D721Med (cell line): ENCODE data around the gene AGT.
"Not testable (repeated sequence)": the region's sequence is repeated elsewhere in the genome, so short reads cannot be mapped to it uniquely, and the experiment has no call there.

Experiments
- DNase-seq: peaks from one replicate; pipeline ENCODE4 v3.0.0; 2011; ENCODE audit warnings: low spot score; ENCODE audit not compliant: insufficient read length
- FAIRE-seq: peaks from 2 replicates; lab custom pipeline; 2011; peaks lifted over from hg19 to GRCh38; lab: Jason Lieb, UNC
- CTCF ChIP-seq: IDR thresholded peaks from 2 replicates; pipeline ENCODE4 v1.5.1; 2012; ENCODE audit warnings: mild to moderate bottlenecking, control low read depth; ENCODE audit not compliant: insufficient read depth; ENCODE audit errors: missing control alignments

AGT gene

GRCh38 chr1:230725256-230726012 lies 11.5 kb upstream of the AGT start:
- DNase-seq (no peak), FAIRE-seq (no peak)
- no peak for TF ChIP-seq CTCF

GRCh38 chr1:230721849-230722522 lies 8.1 kb upstream of the AGT start:
- not testable (repeated sequence) for FAIRE-seq, DNase-seq

GRCh38 chr1:230717251-230717650 lies 3.3 kb upstream of the AGT start:
- FAIRE-seq (no peak), DNase-seq (no peak)
- no peak for TF ChIP-seq CTCF

GRCh38 chr1:230716453-230716852 lies 2.5 kb upstream of the AGT start:
- not testable (repeated sequence) for FAIRE-seq, DNase-seq

GRCh38 chr1:230715510-230715909 lies 1.6 kb upstream of the AGT start:
- FAIRE-seq (no peak), DNase-seq (no peak)
- no peak for TF ChIP-seq CTCF

- TF ChIP-seq CTCF = no peak
- DNase-seq (no peak), FAIRE-seq (no peak)
Observed at GRCh38 chr1:230713547-230713914, 391 bp downstream of the AGT start.

- no peak for FAIRE-seq
- no peak for DNase-seq
- no peak for TF ChIP-seq CTCF
Observed at GRCh38 chr1:230713138-230713537, 784 bp downstream of the AGT start.

GRCh38 chr1:230712470-230712942 lies 1.4 kb downstream of the AGT start:
- no peak for TF ChIP-seq CTCF
- no peak for FAIRE-seq

More at GRCh38 chr1:230712470-230712942, 1.4 kb downstream of the AGT start:
- DNase-seq = no peak
